Cerebellar nuclear complex (tissue), 1 donor: ENCODE results near the gene TLE1.

Source experiments
- DNase-seq, 2 experiments: peaks; one replicate each; lab custom pipeline; 2025; lab: John Stamatoyannopoulos, UW

TLE1 gene

DNA sequence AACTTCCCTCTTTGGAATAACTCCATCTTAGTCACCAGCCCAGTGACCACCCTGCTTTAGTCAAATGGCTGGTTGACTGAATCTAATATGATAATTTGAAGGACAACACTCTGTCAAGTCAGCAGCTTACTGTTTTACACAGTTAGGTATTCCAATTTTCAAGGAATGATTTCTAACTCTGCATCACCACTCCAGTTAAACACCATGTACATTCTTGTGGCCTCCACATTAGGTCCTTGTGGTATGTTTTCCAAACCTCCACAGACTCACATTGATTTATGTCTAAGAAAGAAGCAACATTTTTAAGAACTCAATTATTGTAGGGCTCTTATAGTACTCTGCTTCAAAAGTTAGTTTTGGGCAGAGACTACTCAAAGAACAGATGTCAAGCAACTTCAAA, 110.7 kb downstream of the TLE1 start:
- DNase-seq, result no peak

DNA sequence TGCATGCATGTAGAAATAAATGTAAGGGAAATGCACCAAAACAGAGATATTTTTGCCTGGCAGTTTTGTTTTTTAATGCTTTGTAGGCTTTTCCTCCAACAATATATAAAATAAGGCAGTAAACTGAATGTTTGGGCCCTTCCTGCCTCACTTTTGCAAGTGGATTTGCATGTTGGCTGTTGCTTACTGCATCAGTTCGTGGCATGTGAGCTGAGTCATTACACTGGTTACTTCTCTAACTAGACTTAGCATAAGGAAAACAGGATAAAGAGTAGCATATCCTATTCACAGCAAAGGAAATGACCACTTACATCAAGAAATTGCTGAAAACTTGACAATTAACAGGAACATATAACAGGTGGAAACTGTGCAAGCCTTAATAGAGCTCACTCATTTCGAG, 113.4 kb downstream of the TLE1 start:
- DNase-seq, result no peak

DNA sequence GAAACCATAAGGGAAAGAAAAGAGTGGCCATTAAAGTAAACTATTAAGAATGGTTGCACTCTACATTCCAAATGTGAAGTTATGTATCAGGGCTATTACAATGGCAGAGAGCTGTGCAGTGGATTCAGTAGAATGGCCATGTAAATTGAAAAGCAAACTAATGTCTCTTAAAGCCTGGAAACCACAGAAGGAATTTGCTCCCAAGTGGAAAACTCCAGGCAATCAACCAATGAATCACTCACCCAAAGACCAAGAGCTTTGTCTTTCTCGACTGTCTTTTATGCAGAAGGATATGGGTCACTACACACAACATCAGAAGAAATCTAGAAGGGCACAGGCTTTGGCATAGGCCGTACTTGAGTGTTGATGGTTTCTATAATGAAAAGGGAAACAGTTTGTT, 114.9 kb downstream of the TLE1 start:
- DNase-seq, result no peak

DNA sequence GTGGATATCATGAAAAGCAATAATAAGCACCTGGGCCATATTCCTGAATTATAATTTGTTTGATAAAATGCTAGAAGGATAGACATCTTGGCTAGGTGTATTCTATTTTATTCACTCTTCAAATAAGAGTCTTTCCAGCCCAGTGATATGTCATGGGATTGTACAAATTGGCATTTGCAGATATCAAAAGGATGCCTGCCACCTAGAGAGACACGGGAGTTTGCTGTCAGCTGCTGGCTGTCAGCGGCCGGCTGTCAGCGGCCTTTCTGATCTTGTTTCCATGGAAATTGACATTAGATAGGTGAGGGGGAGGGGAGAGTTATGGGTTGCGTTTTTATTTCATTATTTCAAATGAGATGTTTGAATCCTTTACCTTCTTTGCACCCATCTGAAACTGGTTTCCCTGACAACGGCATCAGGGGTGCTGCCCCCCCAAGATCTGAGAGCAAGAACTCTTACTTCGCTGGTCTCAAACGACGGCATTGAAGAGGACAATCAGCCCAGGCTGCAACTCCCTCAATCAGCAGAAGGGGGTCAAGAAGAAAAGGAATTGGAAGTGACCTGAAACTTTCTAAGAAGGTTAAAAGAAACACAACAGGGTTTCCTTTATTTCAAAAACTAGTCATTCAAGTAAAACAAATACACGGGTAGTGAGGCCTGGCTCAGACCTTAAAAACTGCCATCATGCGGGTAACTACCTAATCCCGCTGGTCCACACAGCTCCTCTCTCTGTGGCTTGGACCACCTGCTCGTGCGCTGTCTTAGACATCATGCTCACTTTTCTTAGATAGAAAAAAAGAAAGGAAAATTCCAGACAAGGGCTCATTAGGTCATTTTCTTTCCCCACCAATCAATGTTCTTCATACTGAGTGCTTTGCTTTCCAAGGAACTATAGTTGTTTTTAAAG, 115.7 kb downstream of the TLE1 start:
- no peak for DNase-seq

DNA sequence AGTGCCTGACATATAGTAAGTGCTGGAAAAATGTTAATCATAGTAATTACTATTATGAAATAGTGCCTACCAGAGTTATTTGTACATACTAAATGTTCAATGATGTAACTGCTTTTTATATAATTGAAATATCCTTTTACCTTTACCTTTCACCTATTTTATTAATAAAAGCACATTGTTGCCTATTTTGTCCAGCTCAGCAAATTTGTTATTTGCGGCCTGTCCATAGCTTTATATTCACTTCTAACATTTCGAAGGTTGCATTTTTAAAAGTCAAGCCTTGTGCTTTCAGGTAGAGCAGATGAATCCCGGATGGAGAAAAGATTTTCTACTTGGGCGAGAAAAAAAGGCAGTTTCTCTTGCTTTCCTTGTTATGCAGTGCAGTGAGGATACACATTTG, 119.3 kb downstream of the TLE1 start:
- no peak for DNase-seq

DNA sequence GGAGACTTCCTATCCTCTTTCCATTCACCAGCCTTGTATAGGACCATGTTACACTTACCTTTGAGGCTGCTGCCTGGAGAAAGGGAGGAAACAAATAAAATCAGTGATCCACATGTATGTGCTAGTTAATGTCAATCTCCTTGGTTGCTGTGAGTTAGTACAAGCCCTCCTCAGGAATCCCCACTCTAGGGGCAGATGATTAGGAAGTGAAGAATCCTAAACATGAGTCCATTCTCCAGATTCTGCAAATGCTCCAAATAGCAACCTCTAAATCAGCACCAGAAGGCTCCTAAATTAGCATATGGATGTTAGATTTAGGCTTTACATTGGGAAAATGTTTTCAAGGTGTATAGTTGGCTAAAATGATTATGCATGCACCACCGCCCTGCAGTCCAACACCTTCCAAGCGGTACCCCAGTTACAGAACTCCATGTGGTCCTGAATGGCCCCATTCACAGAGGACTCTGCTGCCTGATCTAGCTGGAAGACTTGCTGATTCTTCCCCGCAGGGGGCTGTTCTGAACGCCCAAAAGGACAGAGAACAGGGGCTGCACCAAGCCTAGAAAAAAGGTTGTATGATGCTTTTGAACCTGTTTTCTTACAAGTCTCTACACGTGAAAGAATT, 123.2 kb downstream of the TLE1 start:
- no peak for DNase-seq

DNA sequence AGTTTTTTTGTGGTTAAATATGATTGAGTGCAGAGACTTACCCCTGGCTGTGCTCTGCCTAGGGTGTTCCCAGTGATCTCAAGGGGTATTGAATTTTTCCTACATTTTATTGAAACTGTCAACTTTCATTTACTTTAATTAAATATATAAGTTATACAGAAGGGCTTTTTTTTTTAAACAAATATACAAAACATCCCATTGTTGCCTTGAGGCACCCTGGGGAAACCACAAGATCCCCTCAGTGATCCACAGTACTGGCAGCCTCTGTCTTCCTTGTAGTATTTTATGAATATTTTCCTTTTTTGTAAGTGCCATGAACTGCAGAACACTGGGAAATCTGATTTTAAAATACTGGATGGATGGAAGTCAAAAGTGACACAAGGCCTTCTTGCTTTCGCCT, 123.7 kb downstream of the TLE1 start:
- no peak for DNase-seq

DNA sequence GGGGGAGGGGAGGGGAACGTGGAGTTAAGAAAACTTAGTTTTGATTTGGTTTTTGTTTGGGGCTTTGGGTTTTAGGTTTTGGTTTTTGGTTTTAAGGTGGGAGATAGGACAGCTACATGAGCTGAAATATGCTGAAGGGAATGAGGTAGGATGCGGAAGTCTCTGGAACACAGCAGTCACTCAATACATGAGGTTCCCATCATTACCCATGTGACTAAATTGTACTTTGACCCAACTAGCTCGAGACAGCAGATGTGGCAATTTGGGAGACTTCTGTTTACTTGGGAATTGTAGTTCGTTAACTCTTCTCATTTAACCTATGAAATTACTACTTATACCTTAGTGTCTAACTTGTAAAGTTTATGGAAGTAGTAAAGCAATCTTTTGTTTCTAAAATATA, 124.2 kb downstream of the TLE1 start:
- no peak for DNase-seq

DNA sequence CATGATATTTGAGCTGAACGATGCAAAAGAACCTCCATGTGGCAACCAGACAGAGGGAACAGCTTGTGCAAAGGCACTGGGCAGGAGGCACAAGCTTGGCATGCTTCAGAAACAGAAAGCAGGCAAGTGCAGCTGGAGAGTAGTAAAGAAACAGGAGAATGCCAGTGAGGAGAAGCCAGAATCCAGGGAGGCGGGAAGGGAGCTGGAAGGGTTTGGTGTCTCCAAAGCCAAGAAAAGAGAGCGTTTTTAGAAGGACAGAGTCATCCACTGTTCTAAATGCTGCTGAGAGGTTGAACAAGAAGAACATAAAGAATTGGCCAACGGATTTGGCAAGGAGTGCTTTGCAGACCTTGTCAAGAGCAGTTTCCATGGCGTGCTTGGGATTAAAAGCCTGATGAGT, 124.7 kb downstream of the TLE1 start:
- DNase-seq, result no peak

DNA sequence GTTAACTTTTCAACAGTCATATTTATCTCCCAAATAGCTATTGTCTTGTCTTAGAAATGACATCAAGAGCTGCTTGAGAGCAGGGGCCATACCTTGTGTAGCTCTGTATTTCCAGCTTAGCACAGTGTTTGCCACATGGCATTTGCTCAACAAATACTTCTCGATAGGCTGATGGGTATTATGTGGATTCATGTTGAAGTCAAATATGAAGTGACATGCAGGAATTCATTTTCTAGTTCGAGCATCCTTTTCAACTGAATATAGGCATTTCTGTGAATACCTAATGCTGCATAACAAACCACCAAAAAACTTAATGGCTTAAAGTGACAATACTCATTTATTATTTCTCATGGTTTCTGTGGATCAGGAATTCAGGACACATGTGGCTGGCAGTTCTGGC, 125.6 kb downstream of the TLE1 start:
- DNase-seq, result no peak

DNA sequence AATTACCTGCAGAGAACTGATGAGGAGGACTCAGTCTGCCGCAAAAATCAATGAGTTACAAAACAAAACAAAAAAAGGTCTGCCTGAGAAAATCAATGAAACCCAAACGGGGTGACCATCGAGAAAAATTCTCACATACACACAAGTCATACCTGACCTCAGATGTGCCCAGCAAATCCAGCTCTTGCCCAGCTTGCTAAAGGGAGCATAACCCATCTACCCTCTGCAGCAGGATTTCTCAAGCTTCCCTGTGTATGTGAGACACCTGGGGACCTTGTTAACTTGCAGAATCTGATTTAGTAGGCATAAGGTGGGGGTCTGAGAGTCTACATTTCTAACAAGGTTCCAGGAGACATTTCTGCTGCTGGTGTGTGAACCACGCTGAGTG, 126.3 kb downstream of the TLE1 start:
- DNase-seq, result no peak

DNA sequence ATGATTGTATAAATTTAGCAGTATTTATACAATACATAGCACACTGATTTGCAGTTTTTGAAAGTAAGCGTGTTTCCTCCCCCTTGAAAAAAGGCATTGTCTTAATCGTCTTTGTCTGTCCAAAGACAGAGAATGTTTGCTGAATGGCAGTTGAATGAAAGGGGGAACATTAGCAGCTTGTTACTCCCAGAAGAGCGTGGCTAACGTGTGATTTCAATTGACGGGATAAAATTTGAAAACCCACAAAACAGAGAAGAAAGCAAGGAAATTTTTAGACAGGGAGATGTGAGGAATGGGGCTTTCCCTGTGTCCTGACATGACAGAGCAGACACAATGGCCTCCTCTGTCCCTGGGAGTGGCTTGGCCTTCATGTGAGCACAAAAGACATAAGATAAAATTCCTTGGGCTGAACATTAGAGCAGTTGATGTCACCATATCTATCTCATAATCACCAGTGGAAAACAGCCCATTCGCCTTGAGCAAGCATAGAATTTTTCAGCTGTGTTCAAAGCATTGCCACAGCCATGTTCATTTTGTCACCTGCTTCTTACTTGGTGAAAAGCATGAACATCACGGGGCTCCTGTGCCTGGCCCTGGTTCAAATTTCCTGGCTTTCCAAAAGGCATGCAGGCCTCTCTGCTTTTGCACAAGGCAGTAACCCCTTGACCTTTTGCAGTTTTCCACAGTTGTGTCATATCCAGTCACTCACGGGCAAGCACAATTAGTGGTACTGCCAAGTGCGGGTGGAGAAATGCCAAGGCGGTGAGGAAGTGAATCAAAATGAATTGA, 126.9 kb downstream of the TLE1 start:
- DNase-seq, result no peak

DNA sequence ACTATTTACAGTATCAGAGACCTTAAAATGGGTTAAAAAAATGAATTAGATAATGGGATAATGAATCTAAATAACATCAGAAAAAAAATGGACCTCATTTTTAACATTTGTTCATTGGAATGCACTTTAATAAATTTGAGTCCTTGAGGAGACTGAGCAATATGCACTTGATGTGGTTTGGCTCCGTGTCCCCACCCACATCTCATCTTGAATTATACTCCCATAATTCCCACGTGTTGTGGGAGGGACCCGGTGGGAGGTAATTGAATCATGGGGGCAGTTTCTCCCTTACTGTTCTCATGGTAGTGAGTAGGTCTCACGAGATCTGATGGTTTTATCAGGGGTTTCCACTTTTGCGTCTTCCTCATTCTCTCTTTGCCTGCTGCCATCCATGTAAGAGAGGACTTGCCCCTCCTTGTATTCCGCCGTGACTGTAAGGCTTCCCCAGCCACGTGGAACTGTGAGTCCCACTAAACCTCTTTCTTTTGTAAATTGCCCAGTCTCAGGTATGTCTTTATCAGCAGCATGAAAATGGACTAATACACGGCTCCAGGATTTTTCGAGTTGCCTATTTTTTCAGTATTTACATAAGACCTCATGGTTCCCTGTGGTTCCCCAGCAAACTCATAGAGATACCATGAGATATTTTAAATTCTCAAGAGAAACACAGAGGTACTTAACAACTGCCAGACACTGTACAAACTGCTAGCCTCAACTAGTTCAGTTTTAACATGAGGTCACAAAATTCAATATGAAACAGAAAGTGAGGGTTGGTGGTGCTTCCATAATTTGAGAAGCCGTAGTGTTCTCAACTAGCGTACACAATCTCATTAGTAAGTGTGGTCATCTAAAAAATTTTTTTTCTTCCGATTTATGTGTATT, 128.3 kb downstream of the TLE1 start:
- no peak for DNase-seq

DNA sequence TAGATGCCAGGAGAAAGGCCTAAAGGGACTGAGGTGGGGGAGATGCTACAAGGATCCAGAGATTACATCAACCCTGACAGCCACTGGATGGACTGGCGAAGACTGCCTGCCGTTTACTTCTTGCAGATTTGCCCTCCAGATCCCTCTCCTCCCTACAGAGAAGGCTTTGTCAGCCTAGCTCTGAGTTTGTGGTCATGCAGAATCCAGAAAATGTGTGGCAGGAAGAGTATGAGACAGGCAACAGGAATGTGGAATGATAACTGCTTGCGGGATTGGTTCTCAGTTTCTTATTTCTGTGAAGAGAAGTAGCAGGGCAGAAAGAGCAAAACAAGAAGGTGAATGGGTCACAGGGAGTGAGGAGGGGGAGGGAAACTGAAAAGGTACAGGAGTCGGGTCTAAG, 129.6 kb downstream of the TLE1 start:
- DNase-seq, result no peak

DNA sequence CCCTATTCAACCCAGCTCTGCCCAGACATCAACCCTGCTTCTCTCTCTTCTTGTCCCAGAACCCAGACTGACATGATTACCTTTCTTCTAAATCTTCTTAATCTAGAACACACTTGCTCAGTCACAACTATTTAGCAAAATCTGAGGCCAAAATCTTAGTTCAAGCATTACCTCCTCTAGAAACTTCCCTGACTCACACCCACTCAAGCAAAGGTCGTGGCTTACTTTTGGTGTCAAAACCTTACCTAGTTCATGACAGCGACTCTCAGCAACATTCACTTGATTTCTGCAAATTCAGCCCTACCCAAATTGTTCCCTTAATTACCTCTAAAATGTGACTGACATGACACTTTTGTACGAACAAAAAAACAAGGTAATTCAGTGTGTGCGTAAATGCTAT, 130.2 kb downstream of the TLE1 start:
- DNase-seq, result no peak

DNA sequence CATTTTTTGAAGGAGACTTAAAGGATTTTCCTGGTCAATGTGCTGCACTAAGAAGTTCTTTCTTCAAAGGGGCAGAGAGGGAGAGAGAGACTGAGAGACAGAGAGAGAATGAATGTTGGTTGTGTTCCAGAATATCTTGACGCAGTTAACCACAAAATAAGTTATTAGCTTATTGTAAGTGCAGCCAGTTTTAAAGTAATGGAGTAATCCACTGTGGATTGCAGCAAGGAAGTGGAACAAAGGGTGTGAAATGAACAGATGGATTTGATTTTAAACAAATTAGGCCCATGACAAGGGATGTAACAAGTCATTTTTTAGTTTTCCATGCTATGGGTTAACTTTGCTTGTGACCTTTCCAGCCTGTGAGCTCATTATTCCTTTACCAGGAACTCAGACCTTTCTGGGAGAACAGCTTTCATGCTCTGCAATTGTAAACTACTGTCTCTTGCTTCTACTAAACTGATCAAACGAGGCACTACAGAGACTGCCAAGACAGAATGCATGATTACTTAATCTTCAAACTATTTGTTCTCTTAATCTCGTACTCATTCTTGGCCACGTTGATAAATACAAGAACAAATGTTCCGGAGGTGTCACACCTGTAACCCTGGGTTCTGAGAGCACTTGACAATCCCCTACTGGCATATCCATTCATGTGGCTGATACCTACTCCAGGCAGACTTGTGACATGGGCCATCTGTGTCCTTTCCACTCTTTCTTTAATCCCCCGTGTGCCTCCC, 131.1 kb downstream of the TLE1 start:
- no peak for DNase-seq

DNA sequence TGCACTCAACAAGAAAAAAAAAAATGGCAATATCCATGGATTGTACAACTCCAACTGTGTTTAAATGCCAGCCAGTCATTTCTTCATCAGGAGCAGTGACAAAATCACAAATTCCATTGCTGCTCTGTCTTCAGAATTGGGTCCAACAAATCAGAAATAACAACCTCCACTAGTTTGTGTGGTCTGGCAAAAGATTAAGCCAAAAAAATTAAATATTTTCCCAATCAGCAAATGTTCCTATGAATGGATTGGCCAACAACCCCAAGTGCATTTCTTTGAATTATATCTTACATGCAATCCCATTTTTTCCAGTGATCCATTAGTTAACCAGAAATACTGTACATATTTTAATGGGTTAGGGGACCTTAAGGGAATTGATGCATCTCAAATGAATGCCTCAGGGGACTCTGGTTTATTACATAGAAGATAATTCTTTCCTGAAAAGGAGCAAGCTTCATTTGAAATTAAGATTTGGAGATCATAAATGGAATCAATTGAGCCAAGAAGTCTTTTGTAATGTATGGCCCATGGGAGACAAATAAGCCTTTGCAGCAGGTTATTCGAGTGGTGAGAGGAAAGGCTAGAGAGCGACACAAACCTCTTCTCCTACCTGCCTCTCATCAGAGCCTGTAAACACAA, 131.8 kb downstream of the TLE1 start:
- DNase-seq, result no peak

DNA sequence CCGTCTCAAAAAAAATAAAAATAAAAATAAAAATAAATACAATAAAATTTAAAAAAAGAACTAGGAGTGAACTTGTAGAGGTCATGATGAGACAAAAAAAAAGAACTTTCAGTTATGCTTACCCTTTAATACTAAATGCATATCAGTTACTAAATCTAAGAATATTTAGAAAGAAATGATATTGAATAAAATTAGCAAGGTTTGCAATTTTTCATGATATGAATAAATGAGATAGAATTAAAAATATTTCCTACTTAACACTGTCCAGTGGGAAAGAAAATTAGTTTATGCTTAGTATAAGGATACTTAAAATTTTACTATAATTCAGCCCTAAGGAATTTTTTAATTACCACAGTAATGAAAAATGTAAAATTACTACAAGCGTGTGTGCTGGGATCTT, 132.4 kb downstream of the TLE1 start:
- DNase-seq, result no peak

DNA sequence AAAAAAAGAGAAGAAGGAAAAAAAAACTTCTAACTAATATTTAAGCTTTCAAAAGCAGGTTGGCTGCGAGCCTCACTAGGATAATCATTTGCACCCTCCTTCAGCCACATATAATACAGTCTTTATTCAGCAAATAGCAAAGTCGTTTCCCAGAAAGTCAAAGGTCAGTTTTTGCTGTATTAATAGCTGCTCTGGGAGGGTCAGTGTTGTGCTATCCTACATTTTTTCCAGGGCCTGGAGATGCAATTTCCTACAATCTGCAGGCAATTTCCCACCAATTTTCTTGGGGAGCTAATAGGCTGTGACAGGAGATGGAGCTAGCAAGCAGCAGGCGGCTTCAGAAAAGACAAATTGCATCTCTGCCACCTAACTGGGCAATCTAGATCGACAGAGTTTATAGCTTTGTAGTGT, 136.8 kb downstream of the TLE1 start:
- no peak for DNase-seq

DNA sequence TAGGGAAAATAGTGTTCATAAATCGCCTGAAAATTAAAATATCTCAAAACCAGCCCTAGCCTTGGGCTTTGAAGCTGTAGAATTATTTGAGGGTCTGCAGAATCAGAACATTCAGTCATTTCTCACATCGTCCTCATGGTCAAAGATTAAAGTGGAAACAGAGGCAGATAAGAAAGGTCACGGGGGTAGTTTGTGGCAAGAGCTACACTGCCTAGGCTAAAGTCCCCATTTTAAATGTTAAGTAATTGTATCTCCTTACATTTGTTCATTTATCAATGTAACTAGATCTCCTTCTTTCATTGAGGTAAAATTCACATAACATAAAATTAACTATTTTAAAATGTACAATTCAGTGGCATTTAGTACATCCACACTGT, 139.2 kb downstream of the TLE1 start:
- no peak for DNase-seq
